ENCODE results near the gene FADS6.

The FADS6 gene

GRCh38 chr17:74853669-74854068 is 39.8 kb downstream of the FADS6 start:
- no peak for TF ChIP-seq POLR2A (IDR thresholded peaks at IDR 0.05; ENCODE audit: low read depth, low read length)
- FAIRE-seq (no peak), DNase-seq (ENCODE audit: insufficient read length, low spot score) (no peak)

- TF ChIP-seq POLR2A (IDR thresholded peaks at IDR 0.05; ENCODE audit: low read depth, low read length) = no peak
- no peak for FAIRE-seq
- DNase-seq (ENCODE audit: insufficient read length, low spot score) = no peak
These were observed 40.4 kb downstream of the FADS6 start for GRCh38 chr17:74853048-74853397.

GRCh38 chr17:74852237-74853047 is 41.0 kb downstream of the FADS6 start:
- FAIRE-seq = no peak
- no peak for TF ChIP-seq POLR2A (IDR thresholded peaks at IDR 0.05; ENCODE audit: low read depth, low read length)

GRCh38 chr17:74851612-74852236 is 41.7 kb downstream of the FADS6 start:
- no peak for TF ChIP-seq POLR2A (IDR thresholded peaks at IDR 0.05; ENCODE audit: low read depth, low read length)
- no peak for FAIRE-seq
- no peak for DNase-seq (ENCODE audit: insufficient read length, low spot score)

More at GRCh38 chr17:74852237-74853047, 41.0 kb downstream of the FADS6 start:
- no peak for DNase-seq (ENCODE audit: insufficient read length, low spot score)

GRCh38 chr17:74850914-74851313 is 42.5 kb downstream of the FADS6 start:
- FAIRE-seq (no peak), DNase-seq (ENCODE audit: insufficient read length, low spot score) (no peak)

GRCh38 chr17:74850310-74850709 is 43.1 kb downstream of the FADS6 start:
- FAIRE-seq (no peak), DNase-seq (ENCODE audit: insufficient read length, low spot score) (no peak)
- TF ChIP-seq POLR2A (IDR thresholded peaks at IDR 0.05; ENCODE audit: low read depth, low read length) = no peak

More at GRCh38 chr17:74850914-74851313, 42.5 kb downstream of the FADS6 start:
- TF ChIP-seq POLR2A (IDR thresholded peaks at IDR 0.05; ENCODE audit: low read depth, low read length) = no peak

GRCh38 chr17:74848656-74849399 is 44.6 kb downstream of the FADS6 start:
- TF ChIP-seq POLR2A (IDR thresholded peaks at IDR 0.05; ENCODE audit: low read depth, low read length) = no peak
- no peak for DNase-seq (ENCODE audit: insufficient read length, low spot score)
- FAIRE-seq = no peak

- DNase-seq (ENCODE audit: insufficient read length, low spot score) = no peak
- no peak for FAIRE-seq
- TF ChIP-seq POLR2A (IDR thresholded peaks at IDR 0.05; ENCODE audit: low read depth, low read length) = no peak
These were observed 46.8 kb downstream of the FADS6 start for GRCh38 chr17:74846621-74847020.

GRCh38 chr17:74843352-74843627 is 50.1 kb downstream of the FADS6 start:
- FAIRE-seq (no peak), DNase-seq (ENCODE audit: insufficient read length, low spot score) (no peak)
- no peak for TF ChIP-seq POLR2A (IDR thresholded peaks at IDR 0.05; ENCODE audit: low read depth, low read length)

GRCh38 chr17:74842599-74843351 is 50.7 kb downstream of the FADS6 start:
- DNase-seq (ENCODE audit: insufficient read length, low spot score) (no peak), FAIRE-seq (no peak)
- TF ChIP-seq POLR2A (IDR thresholded peaks at IDR 0.05; ENCODE audit: low read depth, low read length) = no peak

- DNase-seq (ENCODE audit: insufficient read length, low spot score) (no peak), FAIRE-seq (no peak)
- TF ChIP-seq POLR2A (IDR thresholded peaks at IDR 0.05; ENCODE audit: low read depth, low read length) = no peak
These were observed 51.3 kb downstream of the FADS6 start for GRCh38 chr17:74842146-74842598.

GRCh38 chr17:74840989-74841666 is 52.3 kb downstream of the FADS6 start:
- no peak for TF ChIP-seq POLR2A (IDR thresholded peaks at IDR 0.05; ENCODE audit: low read depth, low read length)
- DNase-seq (ENCODE audit: insufficient read length, low spot score) (no peak), FAIRE-seq (no peak)
